ENCODE data around the gene C5orf47.

The C5orf47 gene

GRCh38 chr5:173970878-173971650 is 17.9 kb upstream of the C5orf47 start:
- no peak for DNase-seq

GRCh38 chr5:173971681-173972345 is 17.2 kb upstream of the C5orf47 start:
- DNase-seq, result no peak

GRCh38 chr5:173972607-173972924 is 16.4 kb upstream of the C5orf47 start:
- DNase-seq, result no peak

GRCh38 chr5:173972925-173973615 is 15.9 kb upstream of the C5orf47 start:
- peak; percentile 86 for DNase-seq

GRCh38 chr5:173973616-173973969 is 15.4 kb upstream of the C5orf47 start:
- DNase-seq, result peak; percentile 34

GRCh38 chr5:173974688-173975239 is 14.2 kb upstream of the C5orf47 start:
- DNase-seq, result no peak

GRCh38 chr5:173981185-173981761 is 7.7 kb upstream of the C5orf47 start:
- no peak for DNase-seq

- DNase-seq, result no peak
Measured at GRCh38 chr5:173984218-173984617, 4.8 kb upstream of the C5orf47 start.

GRCh38 chr5:173989432-173990082 is 587 bp downstream of the C5orf47 start:
- no peak for DNase-seq

GRCh38 chr5:173997331-173997730 is 8.4 kb downstream of the C5orf47 start:
- no peak for DNase-seq

GRCh38 chr5:173998531-173998930 is 9.6 kb downstream of the C5orf47 start:
- no peak for DNase-seq

GRCh38 chr5:174000076-174000475 is 11.1 kb downstream of the C5orf47 start:
- no peak for DNase-seq

GRCh38 chr5:174003795-174004194 is 14.8 kb downstream of the C5orf47 start:
- DNase-seq, result no peak

GRCh38 chr5:174008922-174009321 is 20.0 kb downstream of the C5orf47 start:
- DNase-seq, result no peak

- no peak for DNase-seq
Measured at GRCh38 chr5:174010365-174010764, 21.4 kb downstream of the C5orf47 start.

GRCh38 chr5:174011441-174011840 is 22.5 kb downstream of the C5orf47 start:
- no peak for DNase-seq

- peak; percentile 28 for DNase-seq
Measured at GRCh38 chr5:174020069-174020927, 31.3 kb downstream of the C5orf47 start.

- no peak for DNase-seq
Measured at GRCh38 chr5:174020928-174021304, 31.9 kb downstream of the C5orf47 start.

- no peak for DNase-seq
Measured at GRCh38 chr5:174022384-174023095, 33.6 kb downstream of the C5orf47 start.

- no peak for DNase-seq
Measured at GRCh38 chr5:174030286-174030685, 41.3 kb downstream of the C5orf47 start.

Data from stimulated activated CD8-positive, alpha-beta memory T cell treated with anti-CD3 and anti-CD28 coated beads, Interleukin-4, amount 100 ng/mL, for 48 hours (primary cell).